GM04503 (cell line): ENCODE results near the gene AMFR.
"Not testable (repeated sequence)": the region's sequence is repeated elsewhere in the genome, so short reads cannot be mapped to it uniquely, and the experiment has no call there.

Source experiments
- DNase-seq: peaks from one replicate; pipeline ENCODE4 v3.0.0-alpha.2; 2012; ENCODE audit warnings: low read depth

AMFR gene

DNA sequence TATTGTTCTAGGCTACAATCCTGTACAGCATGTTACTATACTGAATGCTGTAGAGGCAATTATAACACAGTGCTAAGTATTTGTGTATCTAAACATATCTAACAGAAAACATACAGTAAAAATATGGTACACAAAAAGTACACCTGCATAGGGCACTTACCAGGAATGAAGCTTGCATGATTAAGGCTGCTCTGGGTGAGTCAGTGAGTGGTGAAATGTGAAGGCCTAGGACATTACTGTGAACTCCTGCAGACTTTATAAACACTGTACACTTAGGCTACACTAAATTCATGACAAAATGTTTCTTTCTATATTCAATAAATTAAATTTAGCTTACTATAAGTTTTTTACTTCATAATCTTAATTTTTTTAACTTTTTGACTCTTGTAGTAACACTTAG, 37.1 kb downstream of the AMFR start:
- no peak for DNase-seq

DNA sequence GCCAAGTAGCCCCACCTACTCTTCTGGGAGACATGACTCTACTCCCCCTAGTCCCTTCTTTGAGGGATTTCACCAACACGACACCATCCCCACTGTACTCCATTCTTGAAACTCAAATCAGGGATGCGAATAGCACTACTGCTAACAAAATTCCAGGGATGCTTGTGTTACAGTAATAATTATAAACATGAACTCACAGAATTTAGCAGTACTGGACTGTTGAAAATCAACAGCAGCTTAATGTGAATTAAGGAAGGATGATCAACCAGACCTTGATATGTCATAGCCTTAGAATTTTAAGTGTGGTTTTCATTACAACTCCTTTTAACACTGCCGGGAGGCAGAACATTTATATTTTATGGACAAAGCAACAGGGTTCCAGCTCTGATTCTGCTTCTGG, 37.9 kb downstream of the AMFR start:
- no peak for DNase-seq

DNA sequence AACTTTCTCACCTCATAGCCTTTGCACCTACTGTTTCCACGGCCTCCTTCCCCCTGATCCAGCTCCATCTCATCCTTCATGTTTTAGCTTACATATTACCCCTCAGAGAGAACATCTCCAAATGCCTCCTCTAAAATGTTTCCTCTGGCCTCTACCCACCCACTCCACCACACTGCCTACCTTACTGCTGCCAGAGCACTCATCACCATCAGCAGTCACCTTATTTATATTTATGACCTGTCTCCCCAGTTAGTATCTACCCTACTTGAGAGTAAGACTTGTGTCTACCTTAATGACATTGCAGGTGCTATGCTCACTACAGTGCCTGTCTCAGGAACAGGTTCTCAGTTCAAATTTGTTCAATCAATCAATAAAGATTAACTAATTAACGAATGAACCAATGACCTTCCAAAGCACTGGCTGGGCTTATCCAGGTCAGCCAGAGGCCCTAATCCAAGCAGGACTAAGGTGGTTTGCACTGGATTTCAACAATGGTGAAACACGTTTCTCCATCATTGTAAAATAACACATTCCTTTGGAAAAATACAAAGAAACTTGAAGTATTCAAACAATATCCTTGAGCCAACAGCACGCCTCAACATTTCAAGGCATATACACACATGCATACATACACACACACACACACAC, 41.1 kb downstream of the AMFR start:
- DNase-seq: no peak

- no peak for DNase-seq
Measured at GRCh38 chr16:56382901-56383355, 42.4 kb downstream of the AMFR start.

DNA sequence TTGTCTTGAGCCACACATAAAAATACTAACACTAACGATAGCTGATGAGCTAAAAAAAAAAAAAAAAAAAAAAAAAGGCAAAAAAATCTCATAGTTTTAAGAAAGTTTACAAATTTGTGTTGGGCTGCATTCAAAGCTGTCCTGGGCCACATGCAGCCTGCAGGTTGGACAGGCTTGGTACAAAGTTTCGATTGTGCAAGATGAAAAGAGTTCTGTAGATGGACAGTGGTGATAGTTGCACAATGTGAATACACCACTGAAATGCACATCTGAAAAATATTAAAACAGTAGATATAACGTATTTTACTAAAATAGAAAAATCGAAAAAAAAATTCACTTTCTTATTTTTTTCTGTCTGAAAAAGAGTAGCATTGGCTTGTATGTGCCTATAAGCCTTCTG, 42.9 kb downstream of the AMFR start:
- no peak for DNase-seq

GRCh38 chr16:56380778-56381485, 44.4 kb downstream of the AMFR start:
- DNase-seq: not testable (repeated sequence)

DNA sequence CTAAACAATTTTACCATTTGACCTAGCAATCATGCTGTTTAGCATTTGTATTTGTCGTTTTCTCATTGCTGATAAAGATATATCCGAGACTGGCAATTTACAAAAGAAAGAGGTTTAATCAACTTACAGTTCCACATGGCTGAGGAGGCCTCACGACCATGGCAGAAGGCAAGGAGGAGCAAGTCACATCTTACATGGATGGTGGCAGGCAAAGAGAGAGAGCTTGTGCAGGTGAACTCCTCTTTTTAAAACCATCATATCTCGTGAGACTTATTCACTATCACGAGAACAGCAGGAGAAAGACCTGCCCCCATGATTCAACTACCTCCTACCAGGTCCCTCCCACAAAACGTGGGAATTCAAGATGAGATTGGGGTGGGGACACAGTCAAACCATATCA, 46.3 kb downstream of the AMFR start:
- not testable (repeated sequence) for DNase-seq

- not testable (repeated sequence) for DNase-seq
Measured at GRCh38 chr16:56375792-56376191, 49.6 kb downstream of the AMFR start.

GRCh38 chr16:56373003-56373402, 52.3 kb downstream of the AMFR start:
- DNase-seq: no peak

DNA sequence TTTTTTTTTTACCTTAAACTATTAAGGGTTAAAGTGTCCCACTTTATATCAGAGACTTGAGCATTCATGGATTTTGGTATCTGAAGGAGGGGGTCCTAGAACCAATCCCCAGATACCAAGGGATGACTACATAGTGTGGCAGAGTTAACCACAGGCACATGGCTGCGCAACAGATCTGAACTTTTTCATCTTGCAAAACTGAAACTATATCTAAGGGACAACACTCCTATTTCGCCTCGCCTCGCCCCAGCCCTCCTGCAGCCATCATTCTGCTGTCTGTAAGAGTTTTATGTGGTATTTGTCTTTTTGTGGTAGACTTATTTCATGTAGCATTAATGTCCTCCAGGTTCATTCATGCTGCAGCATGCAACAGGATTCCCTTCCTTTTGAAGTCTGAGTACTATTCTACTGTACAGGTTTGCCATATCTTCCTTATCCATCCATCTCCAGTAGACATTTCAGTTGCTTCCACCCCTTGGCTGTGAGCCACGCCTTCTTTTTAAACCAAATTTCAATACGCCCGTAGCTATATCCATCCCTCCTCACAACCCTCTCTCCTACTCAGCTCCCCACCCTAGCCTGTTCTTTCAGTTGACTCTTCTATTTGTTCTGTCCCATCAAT, 53.2 kb downstream of the AMFR start:
- DNase-seq: no peak

- no peak for DNase-seq
Measured at GRCh38 chr16:56371660-56371937, 53.7 kb downstream of the AMFR start.

- no peak for DNase-seq
Measured at GRCh38 chr16:56370875-56371659, 54.3 kb downstream of the AMFR start.

DNA sequence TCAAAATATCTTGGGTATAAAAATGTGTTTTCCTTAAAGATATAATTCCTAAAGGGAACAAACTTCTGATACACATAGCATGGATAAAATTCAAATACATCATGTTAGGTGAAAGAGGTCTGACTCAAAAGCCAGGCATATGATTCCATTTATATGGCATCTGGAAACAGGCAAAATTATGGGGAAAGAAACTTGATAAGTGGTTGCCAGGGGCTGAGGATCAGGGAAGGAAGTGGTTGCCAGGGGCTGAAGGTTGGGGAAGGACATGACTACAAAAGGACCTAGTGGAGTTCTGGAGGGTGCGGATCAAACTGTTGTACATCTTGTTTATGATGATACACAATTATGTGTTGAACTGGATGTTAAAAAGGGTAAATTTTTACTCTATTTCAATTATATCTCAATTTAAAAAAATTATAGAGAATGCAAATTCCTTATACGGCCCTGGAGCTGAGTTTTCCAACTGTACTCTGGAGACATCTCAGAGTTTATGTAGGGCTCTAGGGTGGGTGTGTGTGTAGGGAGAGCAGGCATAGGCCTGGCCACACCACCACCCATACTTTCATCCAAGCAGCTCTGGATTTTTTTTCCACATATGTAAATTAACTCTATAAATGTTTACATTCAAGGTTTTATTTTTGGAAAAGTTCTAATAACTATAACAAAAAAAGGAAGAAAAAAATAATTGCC, 55.0 kb downstream of the AMFR start:
- DNase-seq: no peak

DNA sequence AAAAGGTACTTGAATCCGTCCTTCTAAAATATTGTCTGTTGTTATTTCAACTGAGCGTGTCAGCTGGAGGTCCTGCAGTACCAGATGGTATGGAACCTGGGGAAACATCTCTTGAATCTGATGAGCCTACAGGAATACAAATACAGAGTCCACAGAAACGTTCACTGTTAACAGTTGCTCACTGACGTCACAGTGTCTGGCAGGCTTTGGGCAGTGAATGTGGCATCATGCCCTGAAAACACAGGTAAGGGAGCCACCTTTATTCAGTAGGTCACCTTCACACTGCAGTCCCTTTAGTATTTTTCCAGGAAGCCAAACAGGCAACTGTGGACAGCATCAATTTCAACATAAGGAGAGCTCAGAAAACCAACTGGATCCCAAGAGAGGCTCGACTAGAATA, 56.1 kb downstream of the AMFR start:
- DNase-seq: no peak

- no peak for DNase-seq
Measured at GRCh38 chr16:56368545-56368944, 56.8 kb downstream of the AMFR start.

GRCh38 chr16:56367764-56368163, 57.6 kb downstream of the AMFR start:
- no peak for DNase-seq

GRCh38 chr16:56366945-56367344, 58.4 kb downstream of the AMFR start:
- DNase-seq: no peak

DNA sequence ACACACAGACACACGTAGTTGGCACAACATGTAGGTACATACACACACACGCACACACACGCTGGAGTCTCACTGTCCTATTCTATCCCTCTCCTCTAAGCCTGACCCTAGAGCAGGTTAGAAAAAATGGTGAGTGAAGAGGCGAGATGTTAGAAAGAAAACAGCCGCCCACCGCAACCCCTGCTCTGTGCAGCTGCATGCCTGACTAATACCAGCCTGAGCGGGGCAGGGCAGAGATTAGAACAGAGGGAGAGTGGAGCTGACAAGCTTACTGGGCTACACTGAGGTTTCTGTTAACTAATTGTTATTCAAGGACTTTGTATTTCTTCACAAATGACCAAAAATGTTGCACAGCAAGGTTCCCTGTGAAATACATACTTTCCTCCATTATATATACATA, 59.8 kb downstream of the AMFR start:
- DNase-seq: no peak

DNA sequence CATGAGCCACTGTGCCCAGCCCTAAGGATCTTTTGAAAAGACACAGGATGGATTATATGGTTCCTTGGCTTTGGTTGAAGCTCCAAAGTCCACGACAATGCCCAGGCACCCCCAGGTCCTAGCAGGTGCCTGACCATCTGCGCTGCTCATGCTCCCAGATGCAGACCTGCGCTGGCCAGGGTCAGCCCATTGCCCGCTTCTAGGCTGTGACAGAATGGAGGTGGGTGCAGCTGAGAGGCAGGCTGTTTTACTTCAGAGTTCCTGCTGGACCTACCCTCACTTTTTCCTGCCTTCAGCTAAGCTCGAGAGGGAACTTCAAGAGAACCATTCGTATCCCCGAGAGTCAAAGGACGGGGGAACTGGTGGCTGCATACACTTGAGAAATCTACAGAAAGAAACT, 60.5 kb downstream of the AMFR start:
- no peak for DNase-seq

- DNase-seq: no peak
Measured at GRCh38 chr16:56363781-56364565, 61.4 kb downstream of the AMFR start.

- no peak for DNase-seq
Measured at GRCh38 chr16:56363181-56363716, 62.1 kb downstream of the AMFR start.
